Skin of body (tissue), 3 donors: Measurements from ENCODE around the gene SPOCK1. TPM values are rescaled to one million over a fixed set of nuclear protein-coding genes. Genes with fewer than 3 reads are reported as not detected.
"Not testable (repeated sequence)": the region's sequence is repeated elsewhere in the genome, so short reads cannot be mapped to it uniquely, and the experiment has no call there.

Experiments used
- DNase-seq: peaks from one replicate; lab custom pipeline; 2025; lab: John Stamatoyannopoulos, UW
- small RNA-seq: library from RNA; depleted of rRNA; stranded (forward); fragments of <200 nt; gene quantifications from one replicate; pipeline ENCODE3, GENCODE V24; 2014; ENCODE audit warnings: low replicate concordance
- total RNA-seq: library from RNA; depleted of rRNA; stranded (reverse); fragments of >200 nt; gene quantifications from one replicate; pipeline ENCODE4 v1.2.3, GENCODE V29; 2014

Gene SPOCK1
- total RNA-seq, 1 donor from 2014 or later, result 7.0 TPM

- no peak for DNase-seq
Observed at GRCh38 chr5:136981936-136982335, 517.2 kb downstream of the SPOCK1 start.

- DNase-seq, result no peak
Observed at GRCh38 chr5:136979131-136979530, 520.0 kb downstream of the SPOCK1 start.

GRCh38 chr5:136963504-136963903 is 535.6 kb downstream of the SPOCK1 start:
- DNase-seq, result no peak

DNA sequence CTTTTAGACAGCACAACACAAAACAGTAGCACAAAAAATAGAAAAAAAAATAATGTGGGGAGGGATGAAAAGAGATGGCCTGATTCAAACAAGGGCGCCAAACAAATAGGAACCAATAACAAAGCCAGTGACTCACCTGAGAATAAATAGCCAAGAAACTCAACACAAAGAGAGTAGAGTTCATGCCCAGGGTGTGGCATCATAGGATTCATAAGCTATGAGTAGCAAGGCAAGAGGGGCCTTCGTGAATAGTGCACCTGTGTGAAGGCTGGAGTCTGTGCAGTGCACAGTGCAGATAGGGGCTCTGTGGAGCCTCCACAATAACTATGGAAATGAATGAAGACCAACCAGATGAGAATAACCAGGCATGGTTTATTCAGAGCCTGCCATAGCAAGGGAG is 541.7 kb downstream of the SPOCK1 start:
- no peak for DNase-seq

- DNase-seq, result not testable (repeated sequence)
Observed at GRCh38 chr5:136954142-136954541, 545.0 kb downstream of the SPOCK1 start.

DNA sequence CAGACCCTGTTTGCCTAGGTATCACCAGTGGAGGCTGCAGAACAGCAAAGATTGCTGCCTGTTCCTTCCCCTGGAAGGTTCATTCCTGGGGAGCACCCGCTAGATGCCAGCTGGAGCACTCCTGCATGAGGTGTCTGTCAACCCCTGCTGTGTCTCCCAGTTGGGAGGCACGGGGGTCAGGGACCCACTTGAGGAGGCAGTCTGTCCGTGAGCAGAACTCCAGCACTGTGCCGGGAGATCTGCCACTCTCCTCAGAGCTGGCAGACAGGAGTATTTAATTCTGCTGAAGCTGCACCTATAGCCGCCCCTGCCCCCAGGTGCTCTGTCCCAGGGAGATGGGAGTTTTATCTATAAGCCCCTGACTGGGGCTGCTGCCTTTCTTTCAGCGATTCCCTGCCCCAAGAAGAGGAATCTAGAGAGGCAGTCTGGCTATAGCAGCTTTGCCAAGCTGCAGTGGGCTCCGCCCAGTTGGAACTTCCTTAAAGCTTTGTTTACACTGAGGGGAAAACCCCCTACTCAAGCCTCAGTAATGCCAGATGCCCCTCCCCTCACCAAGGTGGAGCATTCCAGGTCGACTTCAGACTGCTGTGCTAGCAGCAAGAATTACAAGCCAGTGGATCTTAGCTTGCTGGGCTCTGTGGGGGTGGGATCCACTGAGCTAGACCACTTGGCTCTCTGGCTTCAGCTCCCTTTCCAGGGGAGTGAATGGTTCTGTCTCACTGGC is 545.6 kb downstream of the SPOCK1 start:
- not testable (repeated sequence) for DNase-seq

- DNase-seq, result no peak
Observed at GRCh38 chr5:136927571-136927970, 571.6 kb downstream of the SPOCK1 start.

- no peak for DNase-seq
Observed at GRCh38 chr5:136926073-136926472, 573.1 kb downstream of the SPOCK1 start.

Small RNAs within 50 kb of the gene (small RNA-seq; reads per million reads assigned to genes)
- gene RNA5SP193, result not detected

Other genes with a start within 250 kb of the SPOCK1 start
- gene KLHL3, start 236.8 kb upstream of the SPOCK1 start, total RNA-seq, result 6.2 TPM